Ovary (tissue), 3 donors: ENCODE data around the gene UHMK1.

Source experiments
- CTCF ChIP-seq, 3 donors: fragments of 450-650 bp in 2 of 3; fragments of 200-600 bp in 1 of 3; IDR thresholded peaks; one replicate each; pipeline versions ENCODE4 v1.5.1 to v1.8.0; 2016 to 2022; ENCODE audit warnings: antibody characterized with exemption in 3 of 3, mild to moderate bottlenecking in 1 of 3
- EP300 ChIP-seq: sonication (generic); formaldehyde crosslinking; IDR thresholded peaks from one replicate; pipeline ENCODE4 v1.6.1; 2017; ENCODE audit warnings: antibody characterized with exemption
- POLR2A ChIP-seq: fragments of 450-650 bp; IDR thresholded peaks from one replicate; pipeline ENCODE4 v1.6.1; 2017; ENCODE audit warnings: antibody characterized with exemption, mild to moderate bottlenecking, moderate library complexity
- donor health status: DM: no; HTN: no; CAD: no.

DNA sequence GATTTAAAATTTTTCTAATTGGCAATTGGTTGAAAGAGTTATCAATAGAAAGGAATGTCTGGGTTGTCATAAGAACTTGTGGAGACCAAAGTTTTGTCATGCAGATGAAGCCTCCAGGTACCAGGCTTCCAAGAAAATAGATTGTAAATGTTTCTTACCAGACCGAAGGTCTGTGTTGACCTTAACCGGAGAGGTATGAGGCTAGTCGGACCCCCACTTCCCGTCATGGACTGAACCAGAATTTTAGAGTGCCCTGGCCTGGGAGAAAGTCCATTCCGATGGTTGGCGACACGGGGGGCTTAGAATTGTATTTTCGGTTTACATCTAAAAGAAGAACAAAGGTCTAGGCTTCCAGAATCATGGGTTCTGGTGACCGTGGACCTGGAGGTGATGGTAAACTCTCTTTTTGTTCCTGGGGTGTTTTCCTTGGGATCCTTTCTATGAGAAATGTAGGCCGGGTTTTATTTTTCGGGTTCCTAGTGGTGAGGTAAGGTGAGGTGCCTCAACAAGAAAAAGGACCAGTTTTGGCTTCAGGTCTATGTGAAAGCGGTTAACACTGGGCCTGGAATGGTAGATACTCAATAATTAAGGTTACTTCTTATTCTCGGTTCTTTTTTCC lies 405 bp upstream of the UHMK1 start:
- TF ChIP-seq CTCF (IDR thresholded peaks at IDR 0.05) (no peak), POLR2A (no peak), EP300 (no peak)
